PC-3 (cell line): ENCODE measurements around the gene MRPS14.

Experiments
- CTCF ChIP-seq: fragments of 300-600 bp; sonication (generic); conservative IDR thresholded peaks from 2 replicates; pipeline ENCODE4 v1.5.1; 2017; ENCODE audit warnings: antibody characterized with exemption, low read depth, mild to moderate bottlenecking, low read length
- EZH2 ChIP-seq: fragments of 300-600 bp; sonication (generic); IDR thresholded peaks from one replicate; pipeline ENCODE4 v1.6.1; 2017; ENCODE audit warnings: antibody characterized with exemption, mild to moderate bottlenecking, low read length; ENCODE audit not compliant: unreplicated experiment
- EZH2phosphoT487 ChIP-seq: fragments of 300-600 bp; sonication (generic); IDR thresholded peaks from 2 replicates; pipeline ENCODE4 v1.6.1; 2018; ENCODE audit warnings: mild to moderate bottlenecking, antibody characterized with exemption, low read length, borderline replicate concordance

DNA sequence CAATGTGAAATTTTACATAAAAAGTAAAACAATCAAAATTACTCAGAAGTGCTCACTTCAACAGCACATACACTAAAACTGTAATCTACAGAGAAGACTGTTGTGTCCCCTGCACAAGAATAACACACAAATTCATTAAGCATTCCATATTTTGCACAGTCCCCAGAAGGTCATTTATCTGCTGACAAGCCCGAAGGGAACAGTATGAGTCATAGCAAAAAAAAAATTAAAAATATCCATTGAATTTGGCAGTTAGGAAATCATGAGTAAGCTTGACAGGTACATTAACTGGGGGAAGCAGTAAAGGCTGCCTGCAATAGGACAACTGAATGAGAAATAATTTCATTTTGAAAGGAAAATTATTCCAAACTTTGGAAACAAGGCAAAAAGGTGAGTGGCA is 26.7 kb downstream of the MRPS14 start:
- TF ChIP-seq CTCF = no peak
- no peak for TF ChIP-seq EZH2
- no peak for TF ChIP-seq EZH2phosphoT487
